Neuronal stem cell (in vitro differentiated cells): ENCODE results near the gene CDH23.
A peak's percentile ranks its signal among the peaks of the same experiment; 100 is the strongest.

Source experiments
- DNase-seq: peaks from one replicate; pipeline ENCODE4 v3.0.0-alpha.2; 2013; ENCODE audit warnings: low spot score
- H2AFZ ChIP-seq: one replicate; pipeline ENCODE4 v1.6.1; 2013; ENCODE audit warnings: mild to moderate bottlenecking, low read length, inconsistent platforms
- H2AK5ac ChIP-seq: 2 replicates; pipeline ENCODE4 v1.6.1; 2013; ENCODE audit warnings: low read depth, mild to moderate bottlenecking, inconsistent platforms, low read length, moderate library complexity, mixed read lengths
- H2BK120ac ChIP-seq: 2 replicates; pipeline ENCODE4 v1.6.1; 2013; ENCODE audit warnings: low read depth, mild to moderate bottlenecking, inconsistent platforms, low read length, moderate library complexity, mixed read lengths
- H2BK12ac ChIP-seq: one replicate; pipeline ENCODE4 v1.6.1; 2013; ENCODE audit warnings: low read length, inconsistent platforms
- H2BK15ac ChIP-seq: 2 replicates; pipeline ENCODE4 v1.6.1; 2013; ENCODE audit warnings: mild to moderate bottlenecking, low read length, inconsistent platforms, mixed read lengths
- H2BK5ac ChIP-seq: one replicate; pipeline ENCODE4 v1.6.1; 2013; ENCODE audit warnings: inconsistent platforms, mild to moderate bottlenecking, low read length, moderate library complexity
- H3K14ac ChIP-seq: one replicate; pipeline ENCODE4 v1.6.1; 2013; ENCODE audit warnings: low read length, inconsistent platforms
- H3K18ac ChIP-seq: 2 replicates; pipeline ENCODE4 v1.6.1; 2013; ENCODE audit warnings: low read length, inconsistent platforms
- H3K23ac ChIP-seq: 2 replicates; pipeline ENCODE4 v1.6.1; 2013; ENCODE audit warnings: low read depth, mild to moderate bottlenecking, mixed read lengths, low read length, inconsistent platforms; ENCODE audit not compliant: poor library complexity
- H3K27ac ChIP-seq: replicated peaks from 3 replicates; pipeline ENCODE4 v1.5.1; 2013; ENCODE audit warnings: low read length, inconsistent platforms
- H3K27me3 ChIP-seq, 3 experiments: 2 replicates each; pipeline ENCODE4 v1.6.1; 2013; ENCODE audit warnings: low read length in 3 of 3, mild to moderate bottlenecking in 2 of 3, inconsistent platforms in 1 of 3, low read depth in 1 of 3, mixed read lengths in 1 of 3, moderate library complexity in 1 of 3; ENCODE audit not compliant: control insufficient read depth in 3 of 3, insufficient read depth in 3 of 3
- H3K36me3 ChIP-seq, 2 donors: replicated peaks in 1 of 2; 2 replicates each; pipeline ENCODE4 v1.6.1; 2013; ENCODE audit warnings: low read length in 2 of 2; ENCODE audit not compliant: control insufficient read depth in 2 of 2, insufficient read depth in 2 of 2
- H3K4ac ChIP-seq: 2 replicates; pipeline ENCODE4 v1.6.1; 2013; ENCODE audit warnings: inconsistent platforms, mild to moderate bottlenecking, low read length, moderate library complexity
- H3K4me1 ChIP-seq, 2 donors: 1 replicate in 1 of 2; 2 replicates in 1 of 2; pipeline ENCODE4 v1.6.1; 2013; ENCODE audit warnings: low read length in 2 of 2, low read depth in 1 of 2; ENCODE audit not compliant: control insufficient read depth in 2 of 2, insufficient read depth in 1 of 2
- H3K4me2 ChIP-seq: one replicate; pipeline ENCODE4 v1.6.1; 2013; ENCODE audit warnings: mild to moderate bottlenecking, low read length, inconsistent platforms; ENCODE audit not compliant: insufficient read depth, poor library complexity, severe bottlenecking
- H3K4me3 ChIP-seq, 2 donors: 2 replicates each; pipeline ENCODE4 v1.5.1; 2013; ENCODE audit warnings: low read length in 2 of 2, mild to moderate bottlenecking in 2 of 2, inconsistent platforms in 1 of 2, moderate library complexity in 1 of 2
- H3K79me1 ChIP-seq: one replicate; pipeline ENCODE4 v1.6.1; 2013; ENCODE audit warnings: low read depth, mild to moderate bottlenecking, inconsistent platforms, low read length, moderate library complexity
- H3K9ac ChIP-seq: one replicate; pipeline ENCODE4 v1.6.1; 2013; ENCODE audit warnings: mild to moderate bottlenecking, low read depth, low read length, inconsistent platforms; ENCODE audit not compliant: poor library complexity
- H3K9me3 ChIP-seq, 2 donors: replicated peaks in 1 of 2; 2 replicates each; pipeline versions ENCODE3 to v1.6.1; 2013; ENCODE audit warnings: low read length in 2 of 2, mild to moderate bottlenecking in 2 of 2, inconsistent platforms in 1 of 2, low read depth in 1 of 2, mixed read lengths in 1 of 2, moderate library complexity in 1 of 2; ENCODE audit not compliant: control insufficient read depth in 2 of 2, insufficient read depth in 1 of 2
- H4K8ac ChIP-seq: one replicate; pipeline ENCODE4 v1.6.1; 2013; ENCODE audit warnings: low read depth, mild to moderate bottlenecking, inconsistent platforms, low read length, moderate library complexity
- H4K91ac ChIP-seq: one replicate; pipeline ENCODE4 v1.6.1; 2013; ENCODE audit warnings: low read length, low read depth, mild to moderate bottlenecking, inconsistent platforms; ENCODE audit not compliant: poor library complexity
- WGBS, 2 donors: extraction: QIAGEN DNeasy Blood & Tissue Kit; methylation state at CpG; one replicate each; pipeline ENCODE4 v1.1.7; 2013; ENCODE audit warnings: missing lambda C conversion rate in 2 of 2, mixed read lengths in 1 of 2; ENCODE audit not compliant: insufficient read length in 2 of 2, insufficient replicate concordance in 1 of 2; ENCODE audit errors: extremely low coverage in 2 of 2; 5-methylcytosine and 5-hydroxymethylcytosine counted together

Gene CDH23

DNA sequence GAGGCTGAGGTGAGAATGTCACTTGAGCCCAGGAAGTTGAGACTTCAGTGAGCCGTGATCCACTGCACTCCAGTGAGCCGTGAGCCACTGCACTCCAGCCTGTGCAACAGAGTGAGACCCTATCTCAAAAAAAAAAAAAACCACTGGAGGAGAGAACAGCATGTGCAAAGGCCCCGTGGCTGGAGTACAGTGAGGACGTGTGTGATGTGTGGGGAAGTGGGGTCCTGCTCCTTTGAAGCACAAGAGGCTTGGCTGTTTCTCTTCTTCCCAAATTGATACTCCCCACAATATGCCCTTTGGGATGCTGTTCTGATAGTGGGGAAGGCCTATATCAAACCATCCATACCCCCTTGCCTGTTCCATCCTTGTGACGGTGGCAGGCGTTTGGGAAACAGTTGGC, 254.7 kb downstream of the CDH23 start:
- no CpG with 5 or more reads among the region's 6 CpGs for WGBS, 2 donors
- Histone ChIP-seq H2AK5ac (no peak overlapping the region), H3K27me3 (peaks cover 0 to 7% (median 0%) of the 10 kb centered on the region in 3 experiments), H3K18ac (no peak overlapping the region), H2AFZ (no peak overlapping the region), H2BK120ac (no peak overlapping the region), H3K36me3 (no peaks in the 10 kb centered on the region), H3K23ac (no peak overlapping the region), H2BK5ac (no peak overlapping the region), H3K9me3 (no peaks in the 10 kb centered on the region), H3K4ac (no peak overlapping the region), H3K4me3 (no peak overlapping the region), H3K9ac (no peak overlapping the region), H3K79me1 (no peaks in the 10 kb centered on the region), H2BK12ac (no peak overlapping the region), H3K27ac (no peak overlapping the region), H3K4me2 (no peak overlapping the region), H3K4me1 (peaks cover 0 to 9% of the 10 kb centered on the region in 2 donors), H3K14ac (no peak overlapping the region), H4K8ac (no peak overlapping the region), H2BK15ac (no peak overlapping the region), H4K91ac (no peak overlapping the region)
- DNase-seq, result no peak

DNA sequence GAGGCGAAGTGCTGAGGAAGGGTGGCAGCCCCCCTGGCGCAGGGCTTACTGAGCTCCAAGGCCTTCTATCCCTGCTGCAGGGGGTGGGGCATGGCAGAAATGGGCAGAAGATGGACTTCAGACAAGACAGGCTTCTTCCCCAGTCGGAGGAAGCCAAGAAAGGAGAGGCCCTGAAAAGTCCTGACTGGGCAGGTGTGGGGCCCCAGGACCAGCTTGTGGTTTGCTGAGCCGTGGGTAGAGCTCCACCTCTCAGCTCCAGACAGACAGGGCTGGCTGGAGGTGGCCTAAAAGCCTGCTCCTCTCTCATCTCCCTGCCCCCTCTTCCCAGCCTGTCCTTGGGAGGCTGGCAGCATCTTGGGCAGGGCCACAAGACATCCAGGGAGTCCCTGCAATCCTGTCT, 255.2 kb downstream of the CDH23 start:
- Histone ChIP-seq H3K14ac (no peak overlapping the region), H3K18ac (peak overlapping the region; percentile 39), H3K79me1 (no peaks in the 10 kb centered on the region), H2AK5ac (no peak overlapping the region), H3K4me3 (no peak overlapping the region), H4K91ac (no peak overlapping the region), H3K4me1 (peaks cover 0 to 13% of the 10 kb centered on the region in 2 donors), H3K4ac (no peak overlapping the region), H2BK120ac (no peak overlapping the region), H4K8ac (no peak overlapping the region), H2BK12ac (no peak overlapping the region), H2AFZ (no peak overlapping the region), H3K27ac (no peak overlapping the region), H3K9me3 (no peaks in the 10 kb centered on the region), H2BK15ac (no peak overlapping the region), H3K27me3 (peaks cover 0 to 10% (median 0%) of the 10 kb centered on the region in 3 experiments), H2BK5ac (no peak overlapping the region), H3K9ac (no peak overlapping the region), H3K23ac (no peak overlapping the region), H3K4me2 (no peak overlapping the region), H3K36me3 (no peaks in the 10 kb centered on the region)
- no peak for DNase-seq
- no CpG with 5 or more reads among the region's 4 CpGs for WGBS, 2 donors

DNA sequence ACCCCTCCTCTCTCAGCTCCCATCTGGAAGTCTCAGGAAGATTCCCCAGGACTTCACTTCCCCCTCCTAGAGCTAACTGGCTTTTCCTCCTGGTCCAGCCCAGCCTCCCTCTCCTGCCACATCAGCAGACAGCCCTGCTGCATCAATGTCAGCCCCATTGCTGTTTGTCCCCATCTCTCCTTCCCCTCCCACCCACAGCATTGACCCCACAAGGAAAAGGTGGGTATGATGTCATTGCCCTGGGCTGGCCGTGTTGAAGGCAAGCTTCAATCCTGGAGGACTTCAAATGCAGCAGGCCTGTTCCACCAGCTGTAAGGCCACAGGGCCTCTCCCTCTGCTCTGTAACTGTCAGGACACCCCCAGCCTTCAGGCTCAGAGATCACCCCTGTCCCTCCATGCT, 256.3 kb downstream of the CDH23 start:
- no peaks in the 10 kb centered on the region for H3K79me1 ChIP-seq
- H2BK5ac ChIP-seq, result no peak overlapping the region
- peaks cover 0 to 13% (median 0%) of the 10 kb centered on the region in 3 experiments for H3K27me3 ChIP-seq
- peak overlapping the region; percentile 30 for H2BK15ac ChIP-seq
- no peak overlapping the region for H4K8ac ChIP-seq
- no peaks in the 10 kb centered on the region for H3K36me3 ChIP-seq
- H3K9me3 ChIP-seq, result no peaks in the 10 kb centered on the region
- no peak overlapping the region for H3K14ac ChIP-seq
- peaks cover 5 to 17% of the 10 kb centered on the region in 2 donors for H3K4me1 ChIP-seq
- H3K18ac ChIP-seq, result peak overlapping the region; percentile 5
- peak overlapping the region; percentile 32 for H3K23ac ChIP-seq
- no peak overlapping the region for H3K9ac ChIP-seq
- H3K4me3 ChIP-seq, result no peak overlapping the region
- no peak overlapping the region for H2BK120ac ChIP-seq
- no peak overlapping the region for H3K4me2 ChIP-seq
- H3K27ac ChIP-seq, result no peak overlapping the region
- no peak overlapping the region for H4K91ac ChIP-seq
- DNase-seq, result no peak
- peak overlapping the region; percentile 44 for H2AK5ac ChIP-seq
- no peak overlapping the region for H2AFZ ChIP-seq
- no peak overlapping the region for H2BK12ac ChIP-seq
- no CpG with 5 or more reads among the region's 1 CpG for WGBS, 2 donors
- H3K4ac ChIP-seq, result no peak overlapping the region

DNA sequence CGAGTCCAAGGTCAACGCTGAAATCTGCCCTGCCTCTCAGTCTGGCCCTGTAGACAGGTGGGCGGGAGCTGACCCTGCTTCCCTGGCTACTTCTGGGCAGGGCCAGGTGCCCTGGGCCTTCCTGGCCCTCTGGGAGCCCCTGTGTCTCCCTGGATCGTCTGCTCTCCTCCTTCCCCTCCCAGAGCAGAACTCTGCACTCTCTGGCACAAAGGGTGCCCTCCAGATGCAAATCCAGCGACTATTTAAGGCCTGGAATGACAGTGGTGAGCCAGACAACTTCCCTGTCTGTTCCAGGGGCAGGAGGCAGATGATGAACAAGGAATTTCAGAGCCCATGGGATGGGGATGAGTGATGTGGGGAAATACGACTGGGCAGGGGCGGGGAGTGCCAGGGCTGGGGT, 259.5 kb downstream of the CDH23 start:
- DNase-seq, result no peak
- no peak overlapping the region for H3K9ac ChIP-seq
- peaks cover 11 to 34% of the 10 kb centered on the region in 2 donors for H3K4me1 ChIP-seq
- H3K4me2 ChIP-seq, result no peak overlapping the region
- no peak overlapping the region for H2BK15ac ChIP-seq
- H3K36me3 ChIP-seq, result no peaks in the 10 kb centered on the region
- H3K4ac ChIP-seq, result no peak overlapping the region
- H3K9me3 ChIP-seq, result no peaks in the 10 kb centered on the region
- peaks cover 0 to 13% (median 0%) of the 10 kb centered on the region in 3 experiments for H3K27me3 ChIP-seq
- H2AFZ ChIP-seq, result no peak overlapping the region
- peak overlapping the region; percentile 68 for H2BK12ac ChIP-seq
- no peak overlapping the region for H3K27ac ChIP-seq
- no peak overlapping the region for H3K4me3 ChIP-seq
- H3K18ac ChIP-seq, result no peak overlapping the region
- H2BK120ac ChIP-seq, result no peak overlapping the region
- H2BK5ac ChIP-seq, result no peak overlapping the region
- H4K91ac ChIP-seq, result no peak overlapping the region
- no peak overlapping the region for H4K8ac ChIP-seq
- H2AK5ac ChIP-seq, result peak overlapping the region; percentile 95
- WGBS, 2 donors, result no CpG with 5 or more reads among the region's 7 CpGs
- no peak overlapping the region for H3K14ac ChIP-seq
- H3K23ac ChIP-seq, result peak overlapping the region; percentile 11
- no peaks in the 10 kb centered on the region for H3K79me1 ChIP-seq
